GM12873 (cell line): ENCODE results near the gene F13A1.

ENCODE experiments used
- TF ChIP-seq, protein P1 (sequence below): IDR thresholded peaks from 2 replicates; pipeline ENCODE4 v1.5.1; 2012; ENCODE audit warnings: low read depth, mild to moderate bottlenecking, moderate library complexity, low read length, control low read depth; ENCODE audit not compliant: insufficient read depth; ENCODE audit errors: missing control alignments

The F13A1 gene

GRCh38 chr6:6180684-6181083 lies 139.8 kb downstream of the F13A1 start:
- TF ChIP-seq, protein P1, sequence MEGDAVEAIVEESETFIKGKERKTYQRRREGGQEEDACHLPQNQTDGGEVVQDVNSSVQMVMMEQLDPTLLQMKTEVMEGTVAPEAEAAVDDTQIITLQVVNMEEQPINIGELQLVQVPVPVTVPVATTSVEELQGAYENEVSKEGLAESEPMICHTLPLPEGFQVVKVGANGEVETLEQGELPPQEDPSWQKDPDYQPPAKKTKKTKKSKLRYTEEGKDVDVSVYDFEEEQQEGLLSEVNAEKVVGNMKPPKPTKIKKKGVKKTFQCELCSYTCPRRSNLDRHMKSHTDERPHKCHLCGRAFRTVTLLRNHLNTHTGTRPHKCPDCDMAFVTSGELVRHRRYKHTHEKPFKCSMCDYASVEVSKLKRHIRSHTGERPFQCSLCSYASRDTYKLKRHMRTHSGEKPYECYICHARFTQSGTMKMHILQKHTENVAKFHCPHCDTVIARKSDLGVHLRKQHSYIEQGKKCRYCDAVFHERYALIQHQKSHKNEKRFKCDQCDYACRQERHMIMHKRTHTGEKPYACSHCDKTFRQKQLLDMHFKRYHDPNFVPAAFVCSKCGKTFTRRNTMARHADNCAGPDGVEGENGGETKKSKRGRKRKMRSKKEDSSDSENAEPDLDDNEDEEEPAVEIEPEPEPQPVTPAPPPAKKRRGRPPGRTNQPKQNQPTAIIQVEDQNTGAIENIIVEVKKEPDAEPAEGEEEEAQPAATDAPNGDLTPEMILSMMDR: no peak

GRCh38 chr6:6179858-6180623 lies 140.4 kb downstream of the F13A1 start:
- TF ChIP-seq, protein P1: peak; percentile 11

DNA sequence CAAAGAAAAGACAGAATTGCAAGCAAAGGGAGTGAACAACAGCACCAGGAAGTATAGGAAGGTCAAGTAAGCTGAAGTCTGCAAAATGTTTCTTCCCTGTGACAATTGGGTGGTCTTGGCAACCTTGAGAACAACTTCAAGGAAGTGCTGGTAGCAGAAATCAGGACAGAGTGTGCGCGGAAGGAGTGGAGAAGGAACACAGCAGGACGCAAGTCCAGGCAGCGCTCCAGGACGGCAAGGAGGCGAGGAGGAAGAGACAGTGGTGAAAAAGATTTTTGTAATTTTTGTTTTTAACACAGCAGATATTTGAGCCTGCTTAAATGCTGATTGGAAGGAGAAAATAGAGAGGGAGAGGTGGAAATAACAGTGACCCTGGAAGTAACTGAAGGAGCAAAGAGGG lies 141.7 kb downstream of the F13A1 start:
- TF ChIP-seq, protein P1: no peak

DNA sequence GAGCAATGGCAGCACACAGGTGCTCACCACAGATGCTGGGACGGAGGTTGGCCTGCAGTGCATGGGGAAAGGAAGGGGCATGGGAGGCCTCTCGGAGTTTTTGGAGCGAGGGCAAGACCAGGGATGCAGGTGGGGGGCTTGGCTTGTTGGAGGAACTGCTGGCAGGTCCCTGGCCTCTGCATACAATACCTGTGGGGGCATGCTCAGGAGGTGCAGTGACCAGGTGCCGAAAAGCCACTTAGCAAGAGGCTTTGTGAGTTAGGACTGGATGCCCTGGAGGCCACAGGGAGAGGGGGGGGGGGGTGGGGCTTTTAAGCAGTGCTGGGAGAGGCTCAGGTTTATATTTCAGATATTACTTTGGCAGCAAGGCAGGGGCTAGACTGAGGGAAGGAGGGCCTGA lies 142.7 kb downstream of the F13A1 start:
- TF ChIP-seq, protein P1: no peak

DNA sequence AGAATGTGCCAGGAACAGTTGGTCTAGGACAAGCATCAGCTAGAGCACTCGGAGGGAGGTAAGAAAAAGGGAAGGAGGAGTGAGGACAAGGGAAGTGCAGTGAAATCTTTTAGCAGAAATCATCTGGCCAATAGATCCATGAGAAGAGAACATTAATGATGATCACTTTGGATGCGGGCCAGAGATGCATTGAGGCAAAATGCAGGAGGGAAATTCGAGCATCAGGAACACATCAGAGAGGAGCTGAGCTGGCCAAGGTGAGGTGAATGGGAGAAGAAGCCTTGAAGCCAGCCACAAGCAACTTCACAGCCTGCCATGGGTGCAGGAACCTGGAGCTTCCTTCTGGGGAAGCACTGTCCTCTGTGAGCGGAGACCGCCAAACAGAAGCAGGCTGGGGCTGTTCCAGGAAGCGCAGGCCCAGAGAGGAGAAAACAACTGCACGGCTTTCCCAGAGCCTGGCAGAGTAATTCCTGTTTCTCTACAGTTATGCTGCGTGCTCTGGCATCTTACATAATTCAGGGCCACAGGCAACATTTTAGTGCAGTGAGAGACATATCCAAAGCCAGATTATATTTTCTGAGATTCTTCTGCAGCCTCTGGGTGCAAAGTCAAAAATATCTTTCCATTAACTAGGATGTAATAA lies 143.8 kb downstream of the F13A1 start:
- TF ChIP-seq, protein P1: no peak

GRCh38 chr6:6176127-6176526 lies 144.3 kb downstream of the F13A1 start:
- TF ChIP-seq, protein P1: no peak

DNA sequence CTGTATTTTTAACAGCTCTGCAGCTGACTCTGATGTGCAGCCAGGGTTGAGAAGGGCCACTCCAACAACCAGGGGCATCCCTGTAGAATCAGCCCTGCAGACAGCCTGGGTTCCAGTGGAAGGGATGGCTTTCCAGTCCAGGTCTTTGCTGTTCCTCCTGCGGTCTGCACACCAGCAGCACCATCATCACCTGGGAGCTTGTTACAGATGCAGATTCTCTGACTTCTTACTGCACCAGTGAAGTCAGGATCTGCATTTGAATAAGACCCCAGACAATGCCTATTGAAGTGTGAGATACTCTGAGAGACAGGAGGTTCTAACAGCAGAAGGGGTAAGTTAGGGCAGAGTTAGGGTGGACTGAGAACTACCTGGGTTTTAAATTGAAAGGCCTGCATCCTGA lies 151.3 kb downstream of the F13A1 start:
- TF ChIP-seq, protein P1: no peak
